CD4-positive, alpha-beta memory T cell (primary cell): Measurements from ENCODE around the gene SIN3A. TPM values are rescaled to one million over a fixed set of nuclear protein-coding genes. Genes with fewer than 3 reads are reported as not detected.
A peak's percentile ranks its signal among the peaks of the same experiment; 100 is the strongest.

ENCODE experiments used
- CTCF ChIA-PET: fragments of 350-600 bp; sonication (Branson Sonifier 250); formaldehyde crosslinking; loops from one replicate; lab custom pipeline; 2021; ENCODE audit warnings: inconsistent platforms; ENCODE audit not compliant: partially characterized antibody; lab: Charles Lee
- POLR2A ChIA-PET: fragments of 350-600 bp; sonication (Branson Sonifier 250); formaldehyde crosslinking; loops from one replicate; lab custom pipeline; 2021; ENCODE audit not compliant: partially characterized antibody; lab: Charles Lee
- DNase-seq, 5 donors: peaks; one replicate each; pipeline versions ENCODE4 v3.0.0 to v3.0.0-alpha.2; 2020 to 2022; ENCODE audit warnings: mixed read lengths in 1 of 5
- H3K27ac ChIP-seq: one replicate; pipeline ENCODE4 v1.7.0; 2013; ENCODE audit warnings: low read depth, low read length
- H3K27me3 ChIP-seq: 2 replicates; pipeline ENCODE4 v1.7.0; 2013; ENCODE audit warnings: mild to moderate bottlenecking, low read length, moderate library complexity; ENCODE audit not compliant: insufficient read depth
- H3K36me3 ChIP-seq: 2 replicates; pipeline ENCODE4 v1.7.0; 2013; ENCODE audit warnings: mild to moderate bottlenecking, low read length, moderate library complexity; ENCODE audit not compliant: insufficient read depth
- H3K4me1 ChIP-seq: 2 replicates; pipeline ENCODE4 v1.7.0; 2013; ENCODE audit warnings: mild to moderate bottlenecking, low read length, moderate library complexity; ENCODE audit not compliant: insufficient read depth
- H3K4me3 ChIP-seq, 2 donors: one replicate each; pipeline ENCODE4 v1.7.0; 2013; ENCODE audit warnings: low read length in 2 of 2, mild to moderate bottlenecking in 1 of 2
- H3K9me3 ChIP-seq, 2 donors: one replicate each; pipeline ENCODE4 v1.7.0; 2013; ENCODE audit warnings: low read length in 2 of 2, control low read depth in 1 of 2; ENCODE audit not compliant: control insufficient read depth in 1 of 2
- H3K27ac Mint-ChIP-seq, 7 donors: one replicate each; pipeline ENCODE4 v1.8.0; 2020 to 2021; ENCODE audit warnings: mixed read lengths in 7 of 7, mild to moderate bottlenecking in 6 of 7, inconsistent platforms in 3 of 7, moderate library complexity in 3 of 7
- H3K27me3 Mint-ChIP-seq, 2 donors: one replicate each; pipeline ENCODE4 v1.8.0; 2020 to 2021; ENCODE audit warnings: mixed read lengths in 2 of 2
- H3K36me3 Mint-ChIP-seq, 2 donors: one replicate each; pipeline ENCODE4 v1.8.0; 2020 to 2021; ENCODE audit warnings: mixed read lengths in 2 of 2, inconsistent platforms in 1 of 2, mild to moderate bottlenecking in 1 of 2
- H3K4me1 Mint-ChIP-seq, 4 donors: one replicate each; pipeline ENCODE4 v1.8.0; 2020 to 2021; ENCODE audit warnings: mixed read lengths in 4 of 4, mild to moderate bottlenecking in 1 of 4
- H3K4me3 Mint-ChIP-seq, 8 donors: one replicate each; pipeline ENCODE4 v1.8.0; 2020 to 2021; ENCODE audit warnings: mixed read lengths in 8 of 8, mild to moderate bottlenecking in 7 of 8, moderate library complexity in 6 of 8, inconsistent platforms in 3 of 8
- H3K9me3 Mint-ChIP-seq, 8 donors: one replicate each; pipeline ENCODE4 v1.8.0; 2020 to 2021; ENCODE audit warnings: mixed read lengths in 8 of 8, mild to moderate bottlenecking in 5 of 8, inconsistent platforms in 3 of 8, moderate library complexity in 1 of 8
- intact Hi-C: fragments of 100-400 bp; cut with micrococcal nuclease; formaldehyde crosslinking; loops from one replicate; pipeline ENCODE4 v1.15.1; 2023
- polyA plus RNA-seq, 2 donors: library from polyadenylated mRNA; unstranded; fragments of 300-500 nt; fragmentation: Illumina TruSeq; gene quantifications; one replicate each; pipeline ENCODE4 v1.2.3, GENCODE V29; 2021
- total RNA-seq, 2 experiments: library from RNA; stranded (reverse); gene quantifications; one replicate each; pipeline ENCODE4 v1.2.3, GENCODE V29; 2021

Gene SIN3A
- total and polyA plus RNA-seq, 4 experiments from 2014 or later: 7.0 to 134 (median 77.1) TPM

DNA sequence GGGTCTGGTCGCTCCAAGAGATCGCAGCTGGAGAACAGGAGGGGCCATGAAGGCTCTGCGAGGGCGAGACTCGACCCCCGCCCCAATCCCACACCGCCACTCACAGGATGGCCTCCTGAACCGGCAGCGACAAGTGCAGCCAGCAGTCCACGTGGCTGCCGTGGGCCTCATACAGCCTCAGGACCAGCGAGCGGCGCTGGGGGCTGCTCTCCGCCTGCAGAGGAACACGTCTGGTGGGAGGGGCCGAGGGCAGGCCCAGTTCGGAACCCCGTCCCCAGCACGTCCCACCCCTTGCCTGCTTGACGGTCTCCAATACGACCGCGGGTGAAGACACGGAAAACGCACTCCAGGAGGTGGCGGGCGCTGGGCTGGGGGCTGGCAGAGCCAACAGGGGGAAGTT lies 95.5 kb downstream of the SIN3A start:
- intact Hi-C loops: no loop called here
- POLR2A ChIA-PET: interaction anchor here (1.0 to 1.5 kb wide), 2 partner anchors 9 to 13 kb away, joined by 3 to 6 read pairs; partner anchors contain the start of genes MAN2C1 and NEIL1
- H3K36me3 Mint-ChIP-seq: peaks cover 3 to 31% of the 10 kb centered on the region in 2 donors
- H3K9me3 Mint-ChIP-seq: peaks cover 0 to 3% (median 0%) of the 10 kb centered on the region in 8 donors
- Histone ChIP-seq H3K36me3 (peaks cover 21% of the 10 kb centered on the region), H3K4me3 (no peak overlapping the region), H3K4me1 (no peaks in the 10 kb centered on the region), H3K27ac (no peak overlapping the region), H3K9me3 (no peaks in the 10 kb centered on the region), H3K27me3 (no peaks in the 10 kb centered on the region)
- H3K4me1 Mint-ChIP-seq: peaks cover 0 to 4% (median under 1%) of the 10 kb centered on the region in 4 donors
- H3K27me3 Mint-ChIP-seq: no peaks in the 10 kb centered on the region
- CTCF ChIA-PET: no interaction called here
- no peak for DNase-seq
- H3K27ac Mint-ChIP-seq: peak overlapping the region in 1 of 7 donors; percentile 44
- no peak overlapping the region for H3K4me3 Mint-ChIP-seq

DNA sequence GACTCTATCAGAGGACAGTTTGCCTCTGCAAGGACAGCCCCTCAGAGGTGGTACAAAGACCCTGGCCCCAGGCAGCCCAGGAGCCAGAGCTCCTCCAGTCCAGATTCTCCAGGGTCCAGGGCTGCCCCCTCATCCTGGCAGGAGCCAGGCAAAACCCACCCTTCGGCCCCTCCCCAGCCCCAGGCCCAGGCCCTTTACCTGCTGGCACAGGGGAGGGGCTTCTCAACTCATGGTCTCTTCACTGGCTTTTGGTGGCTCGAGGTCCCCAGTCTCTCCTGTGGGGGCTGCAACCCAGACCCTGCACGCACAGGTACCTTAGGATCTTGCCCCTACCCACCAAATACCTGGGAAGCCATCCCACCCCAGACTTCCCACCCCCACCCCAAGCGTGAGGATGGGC lies 96.1 kb downstream of the SIN3A start:
- Histone ChIP-seq H3K4me1 (peaks cover 6% of the 10 kb centered on the region), H3K27ac (no peak overlapping the region), H3K9me3 (no peaks in the 10 kb centered on the region), H3K4me3 (no peak overlapping the region), H3K36me3 (peaks cover 17% of the 10 kb centered on the region), H3K27me3 (no peaks in the 10 kb centered on the region)
- CTCF ChIA-PET: interaction anchor here (2.8 kb wide), 1 partner anchor 13 kb away, joined by 17 read pairs; the partner anchor contains the start of gene MAN2C1
- Mint-ChIP-seq H3K4me1 (peaks cover 0 to 10% (median 4%) of the 10 kb centered on the region in 4 donors), H3K27ac (peak overlapping the region in 2 of 7 donors; percentile 35 to 44), H3K4me3 (no peak overlapping the region), H3K27me3 (no peaks in the 10 kb centered on the region), H3K36me3 (peaks cover 2 to 29% of the 10 kb centered on the region in 2 donors), H3K9me3 (peaks cover 0 to 10% (median 0%) of the 10 kb centered on the region in 8 donors)
- intact Hi-C loops: no loop called here
- POLR2A ChIA-PET: interaction anchor here (10.1 kb wide), 1 partner anchor 12 kb away, joined by 148 read pairs; the partner anchor contains the start of gene MAN2C1
- DNase-seq: no peak

DNA sequence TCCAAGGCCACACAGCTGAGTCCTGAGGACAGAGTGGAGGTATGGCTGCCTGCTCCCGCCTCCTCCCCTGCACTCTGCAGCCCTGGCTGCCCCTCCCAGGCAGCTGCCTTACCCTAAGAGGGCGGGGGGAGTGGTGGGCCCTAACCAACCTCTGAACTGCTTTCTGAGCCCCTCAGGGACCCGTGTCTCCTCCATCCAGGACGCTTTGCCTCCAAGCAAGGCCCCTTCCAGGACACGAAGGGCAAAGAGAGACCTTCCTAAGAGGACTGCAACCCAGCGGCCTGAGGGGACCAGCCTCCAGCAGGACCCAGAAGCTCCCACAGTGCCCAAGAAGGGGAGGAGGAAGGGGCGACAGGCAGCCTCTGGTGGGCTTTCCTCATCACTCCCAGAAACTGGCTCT lies 97.0 kb downstream of the SIN3A start:
- Histone ChIP-seq H3K4me1 (peaks cover 15% of the 10 kb centered on the region), H3K4me3 (no peak overlapping the region), H3K36me3 (peaks cover 14% of the 10 kb centered on the region), H3K27me3 (no peaks in the 10 kb centered on the region), H3K27ac (no peak overlapping the region), H3K9me3 (peaks cover under 1 to 3% of the 10 kb centered on the region in 2 donors)
- CTCF ChIA-PET: interaction anchor here (2.8 kb wide), 1 partner anchor 14 kb away, joined by 17 read pairs; the partner anchor contains the start of gene MAN2C1
- H3K9me3 Mint-ChIP-seq: peaks cover 0 to 19% (median 7%) of the 10 kb centered on the region in 8 donors
- peaks cover 3 to 27% of the 10 kb centered on the region in 2 donors for H3K36me3 Mint-ChIP-seq
- no peak for DNase-seq
- intact Hi-C loops: loop anchor here (5.0 kb wide), 1 partner anchor 98 kb away; the partner anchor contains the start of gene SIN3A
- H3K27ac Mint-ChIP-seq: peak overlapping the region in 2 of 7 donors; percentile 42 to 53
- no peaks in the 10 kb centered on the region for H3K27me3 Mint-ChIP-seq
- H3K4me1 Mint-ChIP-seq: peaks cover 8 to 19% (median 12%) of the 10 kb centered on the region in 4 donors
- POLR2A ChIA-PET: interaction anchor here (1.3 to 10.1 kb wide), 3 partner anchors 13 to 293 kb away, joined by 3 to 148 read pairs (median 5); partner anchors contain the start of genes IMP3, MAN2C1 and SNX33
- no peak overlapping the region for H3K4me3 Mint-ChIP-seq

DNA sequence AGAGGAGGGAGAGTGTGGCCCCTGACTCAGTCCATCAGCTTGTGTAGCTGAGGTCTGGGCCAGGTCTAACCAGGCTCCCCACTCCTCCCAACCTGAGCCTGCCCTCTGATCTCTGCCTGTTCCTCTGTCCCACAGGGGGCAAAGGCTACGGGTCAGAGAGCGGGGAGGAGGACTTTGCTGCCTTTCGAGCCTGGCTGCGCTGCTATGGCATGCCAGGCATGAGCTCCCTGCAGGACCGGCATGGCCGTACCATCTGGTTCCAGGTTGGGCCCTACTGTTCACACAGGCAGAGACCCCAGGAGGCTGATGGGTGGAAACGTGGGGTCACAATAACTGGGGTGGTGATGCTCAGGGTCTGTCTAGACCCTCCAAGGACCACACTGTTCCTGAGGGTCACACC lies 97.9 kb downstream of the SIN3A start:
- ChIA-PET POLR2A (interaction anchor here (1.3 to 10.1 kb wide), 3 partner anchors 14 to 294 kb away, joined by 3 to 148 read pairs (median 5); partner anchors contain the start of genes IMP3, MAN2C1 and SNX33), CTCF (interaction anchor here (2.8 kb wide), 1 partner anchor 15 kb away, joined by 17 read pairs; the partner anchor contains the start of gene MAN2C1)
- Histone ChIP-seq H3K36me3 (peaks cover 8% of the 10 kb centered on the region), H3K4me3 (no peak overlapping the region), H3K27ac (no peak overlapping the region), H3K4me1 (peaks cover 24% of the 10 kb centered on the region), H3K27me3 (no peaks in the 10 kb centered on the region), H3K9me3 (peaks cover 6 to 7% of the 10 kb centered on the region in 2 donors)
- Mint-ChIP-seq H3K27me3 (no peaks in the 10 kb centered on the region), H3K4me1 (peaks cover 8 to 24% (median 16%) of the 10 kb centered on the region in 4 donors), H3K36me3 (peaks cover 3 to 23% of the 10 kb centered on the region in 2 donors), H3K9me3 (peaks cover 0 to 25% (median 9%) of the 10 kb centered on the region in 8 donors), H3K27ac (peak overlapping the region in 4 of 7 donors; percentile 36 to 68 (median 50)), H3K4me3 (peak overlapping the region in 1 of 8 donors; percentile 27)
- no peak for DNase-seq
- intact Hi-C loops: loop anchor here (5.0 kb wide), 1 partner anchor 99 kb away; the partner anchor contains the start of gene SIN3A

DNA sequence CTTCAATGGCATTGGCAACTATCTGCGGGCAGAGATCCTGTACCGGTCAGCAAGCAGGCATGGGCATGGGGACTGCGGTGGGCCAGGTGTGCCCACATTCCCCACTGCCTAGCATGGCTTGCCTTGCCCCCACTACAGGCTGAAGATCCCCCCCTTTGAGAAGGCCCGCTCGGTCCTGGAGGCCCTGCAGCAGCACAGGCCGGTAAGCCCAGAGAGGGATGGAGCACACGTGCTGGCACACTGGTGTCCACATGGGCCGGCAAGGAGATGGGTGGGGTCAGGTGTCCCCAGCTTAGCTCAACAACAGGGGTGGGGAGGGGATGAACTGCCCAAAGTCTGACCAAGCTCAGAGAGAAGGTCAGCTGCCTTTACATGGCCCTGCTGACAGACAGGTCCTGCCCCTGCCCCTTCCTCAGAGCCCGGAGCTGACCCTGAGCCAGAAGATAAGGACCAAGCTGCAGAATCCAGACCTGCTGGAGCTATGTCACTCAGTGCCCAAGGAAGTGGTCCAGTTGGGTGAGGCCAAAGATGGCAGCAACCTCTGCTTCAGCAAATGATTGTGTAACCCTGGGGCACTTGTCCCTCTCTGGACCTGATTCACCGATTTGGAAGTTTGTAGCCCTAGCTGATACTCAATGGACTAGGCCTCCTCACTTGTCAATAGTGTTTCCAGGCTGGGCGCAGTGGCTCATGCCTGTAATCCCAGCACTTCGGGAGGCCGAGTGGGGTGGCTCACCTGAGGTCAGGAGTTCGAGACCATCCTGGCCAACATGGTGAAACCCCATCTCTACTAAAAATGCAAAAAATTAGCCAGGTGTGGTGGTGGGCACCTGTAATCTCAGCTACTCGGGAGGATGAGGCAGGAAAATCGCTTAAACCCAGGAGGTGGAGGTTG lies 99.1 kb downstream of the SIN3A start:
- Histone ChIP-seq H3K9me3 (peaks cover 6 to 7% of the 10 kb centered on the region in 2 donors), H3K27ac (no peak overlapping the region), H3K36me3 (no peaks in the 10 kb centered on the region), H3K4me1 (peaks cover 29% of the 10 kb centered on the region), H3K4me3 (no peak overlapping the region), H3K27me3 (no peaks in the 10 kb centered on the region)
- Mint-ChIP-seq H3K36me3 (peaks cover 3 to 17% of the 10 kb centered on the region in 2 donors), H3K4me3 (no peak overlapping the region), H3K27ac (peak overlapping the region; percentile 17 to 99 (median 69)), H3K4me1 (peaks cover 8 to 28% (median 18%) of the 10 kb centered on the region in 4 donors), H3K27me3 (no peaks in the 10 kb centered on the region), H3K9me3 (peaks cover 0 to 28% (median 9%) of the 10 kb centered on the region in 8 donors)
- intact Hi-C loops: loop anchor here (5.0 kb wide), 1 partner anchor 100 kb away; the partner anchor contains the start of gene SIN3A
- POLR2A ChIA-PET: interaction anchor here (10.1 kb wide), 1 partner anchor 15 kb away, joined by 148 read pairs; the partner anchor contains the start of gene MAN2C1
- DNase-seq: no peak
- CTCF ChIA-PET: interaction anchor here (1.1 to 2.8 kb wide), 2 partner anchors 16 to 288 kb away, joined by 4 to 17 read pairs; partner anchors contain the start of genes IMP3 and MAN2C1

DNA sequence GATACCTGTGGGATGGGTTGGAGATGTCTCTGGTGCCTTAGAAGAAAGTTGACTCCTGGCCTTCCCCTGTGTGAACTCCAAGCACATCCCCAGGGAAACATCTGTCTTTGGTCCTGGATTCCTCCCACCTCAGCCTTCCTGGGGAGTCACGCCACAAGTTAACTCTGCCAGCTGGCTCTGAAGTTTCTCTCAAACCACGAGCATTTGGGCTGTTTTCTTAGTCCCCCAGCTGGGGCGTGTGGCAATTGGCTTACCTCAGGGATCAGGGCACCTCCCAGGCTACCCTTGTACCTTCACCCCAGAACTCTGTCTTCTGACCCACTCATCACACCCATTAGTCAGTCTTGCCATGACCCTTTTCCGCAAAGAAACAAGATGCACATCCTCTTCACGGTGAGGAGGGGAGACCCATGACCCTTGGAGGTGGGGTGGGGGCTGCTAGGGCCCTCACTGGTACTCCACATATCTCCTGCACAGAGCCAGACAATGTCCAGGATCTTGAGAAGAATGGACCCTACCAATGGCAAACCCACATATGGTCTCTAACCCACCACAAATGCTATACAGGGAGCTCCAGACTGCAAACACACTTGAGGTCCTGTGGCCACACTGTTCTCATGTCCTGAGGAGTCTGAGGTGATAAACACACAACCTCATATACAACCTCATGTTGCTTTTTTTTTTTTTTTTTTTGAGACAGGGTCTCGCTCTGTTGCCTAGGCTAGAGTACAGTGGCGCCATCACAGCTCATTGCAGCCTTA lies 100.7 kb downstream of the SIN3A start:
- CTCF ChIA-PET: interaction anchor here (0.6 kb wide), 1 partner anchor 283 kb away, joined by 3 read pairs; no protein-coding TSS in a partner anchor
- intact Hi-C loops: loop anchor here (1.0 to 5.0 kb wide), 2 partner anchors 17 to 102 kb away; partner anchors contain the start of gene SIN3A

More for the DNA sequence above, 100.7 kb downstream of the SIN3A start:
- Histone ChIP-seq H3K4me3 (no peak overlapping the region), H3K9me3 (peaks cover 6 to 7% of the 10 kb centered on the region in 2 donors), H3K27me3 (no peaks in the 10 kb centered on the region), H3K4me1 (peaks cover 36% of the 10 kb centered on the region), H3K36me3 (no peaks in the 10 kb centered on the region), H3K27ac (peak overlapping the region; percentile 53)
- no peak for DNase-seq
- POLR2A ChIA-PET: interaction anchor here (0.6 to 10.1 kb wide), 5 partner anchors 13 to 1933 kb away, joined by 3 to 148 read pairs (median 4); partner anchors contain the start of genes MAN2C1 and SNX33
- H3K27me3 Mint-ChIP-seq: no peaks in the 10 kb centered on the region
- peaks cover 3 to 13% of the 10 kb centered on the region in 2 donors for H3K36me3 Mint-ChIP-seq
- peak overlapping the region in 3 of 8 donors; percentile 7 to 82 (median 77) for H3K4me3 Mint-ChIP-seq
- peaks cover 14 to 35% (median 26%) of the 10 kb centered on the region in 4 donors for H3K4me1 Mint-ChIP-seq
- H3K27ac Mint-ChIP-seq: peak overlapping the region; percentile 91 to 100 (median 100)
- H3K9me3 Mint-ChIP-seq: peaks cover 0 to 30% (median 9%) of the 10 kb centered on the region in 8 donors
